Activated T-cell treated with anti-CD3 and anti-CD28 coated beads, Interleukin-2, amount 50 U/mL, for 4 hours (primary cell): Measurements from ENCODE around the gene PLAAT1. TPM values are rescaled to one million over a fixed set of nuclear protein-coding genes. Genes with fewer than 3 reads are reported as not detected.

Experiments used
- ATAC-seq, 2 donors: fragments of 200-7000 bp; cut with Tn5 transposase; one replicate each; pipeline ENCODE4 v1.10.0; 2021
- DNase-seq: peaks from one replicate; pipeline ENCODE4 v3.0.0-alpha.2; 2020
- H3K27me3 Mint-ChIP-seq: one replicate; pipeline ENCODE4 v1.8.0; 2021; ENCODE audit warnings: low read depth, mixed read lengths
- H3K36me3 Mint-ChIP-seq: one replicate; pipeline ENCODE4 v1.8.0; 2022; ENCODE audit warnings: mixed read lengths; ENCODE audit not compliant: insufficient read depth
- H3K4me1 Mint-ChIP-seq: one replicate; pipeline ENCODE4 v1.8.0; 2021; ENCODE audit warnings: low read depth, mixed read lengths
- H3K4me3 Mint-ChIP-seq: one replicate; pipeline ENCODE4 v1.8.0; 2021; ENCODE audit warnings: mild to moderate bottlenecking, moderate library complexity, mixed read lengths
- H3K9me3 Mint-ChIP-seq: one replicate; pipeline ENCODE4 v1.8.0; 2021; ENCODE audit warnings: mixed read lengths
- total RNA-seq, 3 donors: library from RNA; stranded (reverse); gene quantifications; one replicate each; pipeline ENCODE4 v1.2.1, GENCODE V29; 2021

The PLAAT1 gene
- total RNA-seq, 3 donors from 2014 or later, result 0.55 TPM; not detected in 2

DNA sequence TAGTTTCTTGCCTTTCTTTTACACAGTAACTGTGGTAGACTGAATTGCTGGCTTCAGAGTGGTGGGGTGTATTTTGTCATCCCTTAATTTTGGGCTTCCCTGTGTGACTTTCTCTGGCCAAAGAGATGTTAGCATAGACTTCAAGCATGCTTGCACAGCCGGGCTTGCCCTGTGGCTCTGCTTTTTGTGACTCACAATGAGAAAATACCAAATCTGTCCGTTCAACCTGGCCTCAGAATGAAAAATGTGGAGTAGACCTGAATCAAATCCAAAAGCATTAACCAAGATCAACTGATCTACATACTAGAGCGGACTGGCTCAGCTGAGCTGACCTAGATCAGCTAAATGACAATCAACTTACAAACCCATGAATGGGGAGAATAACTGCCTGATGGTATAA is 51.4 kb downstream of the PLAAT1 start:
- no peak overlapping the region for H3K4me3 Mint-ChIP-seq
- ATAC-seq, result no peak

DNA sequence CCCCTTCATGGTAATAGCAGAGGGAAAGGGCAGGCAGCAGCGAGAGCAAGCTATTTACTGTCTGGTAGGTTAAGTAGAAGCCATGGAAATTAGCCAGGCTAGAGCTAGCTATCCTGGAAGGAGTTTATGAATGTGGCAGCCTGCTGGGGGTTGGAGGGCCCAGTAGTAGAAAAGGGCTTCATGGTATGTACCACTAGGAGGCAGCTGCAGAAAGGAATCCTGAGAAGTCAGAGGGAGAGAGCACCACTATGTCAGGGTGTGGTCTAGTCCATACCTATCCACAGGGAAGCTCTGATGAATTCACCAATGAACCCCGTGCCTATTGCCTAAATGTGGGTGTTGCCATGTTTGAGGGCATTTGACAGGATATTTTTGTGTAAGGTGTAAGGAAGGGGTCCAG is 55.0 kb downstream of the PLAAT1 start:
- Mint-ChIP-seq H3K4me1 (no peaks in the 10 kb centered on the region), H3K36me3 (no peaks in the 10 kb centered on the region), H3K27me3 (peaks cover 3% of the 10 kb centered on the region), H3K4me3 (no peak overlapping the region), H3K9me3 (peaks cover 8% of the 10 kb centered on the region)
- DNase-seq (no peak), ATAC-seq (no peak)

More for the DNA sequence above, 51.4 kb downstream of the PLAAT1 start:
- Mint-ChIP-seq H3K9me3 (peaks cover 8% of the 10 kb centered on the region), H3K4me1 (no peaks in the 10 kb centered on the region), H3K36me3 (no peaks in the 10 kb centered on the region), H3K27me3 (peaks cover 6% of the 10 kb centered on the region)
- DNase-seq, result no peak

DNA sequence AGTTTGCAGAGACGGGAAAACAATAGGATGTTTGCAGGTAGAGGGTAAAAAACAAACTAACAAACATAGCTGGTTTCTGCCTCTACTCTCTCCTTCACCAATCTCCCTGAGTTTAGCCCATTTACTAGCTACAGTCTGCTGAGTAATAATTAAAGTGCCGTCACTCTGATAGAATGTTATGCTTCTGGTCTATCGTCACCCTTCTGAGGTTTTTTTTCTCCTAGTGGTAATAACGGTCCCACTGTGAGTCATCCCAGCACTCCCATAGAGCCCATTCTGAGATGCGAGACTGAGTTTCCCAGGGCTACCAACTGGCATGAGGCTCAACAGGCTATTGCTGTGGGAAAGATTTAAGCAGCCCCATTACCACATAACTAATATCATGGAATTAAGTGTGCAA is 56.4 kb downstream of the PLAAT1 start:
- Mint-ChIP-seq H3K4me3 (no peak overlapping the region), H3K9me3 (peaks cover 2% of the 10 kb centered on the region), H3K36me3 (no peaks in the 10 kb centered on the region), H3K27me3 (peaks cover 7% of the 10 kb centered on the region), H3K4me1 (no peaks in the 10 kb centered on the region)
- ATAC-seq, result no peak
- no peak for DNase-seq

- Mint-ChIP-seq H3K4me3 (no peak overlapping the region), H3K4me1 (no peaks in the 10 kb centered on the region), H3K27me3 (peaks cover 4% of the 10 kb centered on the region), H3K9me3 (no peaks in the 10 kb centered on the region), H3K36me3 (no peaks in the 10 kb centered on the region)
- DNase-seq (no peak), ATAC-seq (no peak)
Observed at GRCh38 chr3:193301433-193301832, 60.4 kb downstream of the PLAAT1 start.

DNA sequence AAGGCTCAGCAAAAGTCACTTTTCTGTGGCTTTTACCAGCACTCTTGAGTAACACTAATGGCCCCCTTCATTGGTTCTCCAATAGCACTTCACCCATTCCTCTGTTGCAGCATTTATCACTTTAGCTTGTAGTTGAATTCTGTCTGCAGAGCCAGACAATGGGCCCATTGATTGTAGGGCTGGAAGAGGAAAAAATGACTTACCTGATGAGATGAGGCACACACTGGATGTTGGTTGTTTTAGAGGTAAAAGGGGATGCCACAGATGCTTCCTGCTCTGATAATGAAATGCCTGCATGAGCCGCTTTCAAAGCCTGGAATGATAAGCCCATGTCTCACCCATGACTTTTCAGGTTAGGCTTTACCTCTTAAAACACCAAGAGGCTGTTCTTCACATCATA is 64.3 kb downstream of the PLAAT1 start:
- Mint-ChIP-seq H3K4me1 (no peaks in the 10 kb centered on the region), H3K9me3 (no peaks in the 10 kb centered on the region), H3K27me3 (peaks cover 4% of the 10 kb centered on the region), H3K4me3 (no peak overlapping the region), H3K36me3 (no peaks in the 10 kb centered on the region)
- ATAC-seq (no peak), DNase-seq (no peak)

GRCh38 chr3:193310914-193311723 is 70.1 kb downstream of the PLAAT1 start:
- H3K27me3 Mint-ChIP-seq, result no peaks in the 10 kb centered on the region
- H3K36me3 Mint-ChIP-seq, result no peaks in the 10 kb centered on the region
- H3K4me1 Mint-ChIP-seq, result no peaks in the 10 kb centered on the region
- no peak for DNase-seq
- no peaks in the 10 kb centered on the region for H3K9me3 Mint-ChIP-seq
- no peak for ATAC-seq
- no peak overlapping the region for H3K4me3 Mint-ChIP-seq

- Mint-ChIP-seq H3K4me1 (no peaks in the 10 kb centered on the region), H3K9me3 (no peaks in the 10 kb centered on the region), H3K27me3 (no peaks in the 10 kb centered on the region)
Observed at GRCh38 chr3:193313061-193313958, 72.3 kb downstream of the PLAAT1 start.

GRCh38 chr3:193314161-193314560 is 73.1 kb downstream of the PLAAT1 start:
- Mint-ChIP-seq H3K27me3 (no peaks in the 10 kb centered on the region), H3K36me3 (no peaks in the 10 kb centered on the region), H3K9me3 (no peaks in the 10 kb centered on the region), H3K4me1 (no peaks in the 10 kb centered on the region), H3K4me3 (no peak overlapping the region)
- ATAC-seq (no peak), DNase-seq (no peak)

More at GRCh38 chr3:193313061-193313958, 72.3 kb downstream of the PLAAT1 start:
- H3K4me3 Mint-ChIP-seq, result no peak overlapping the region
- DNase-seq (no peak), ATAC-seq (no peak)
- no peaks in the 10 kb centered on the region for H3K36me3 Mint-ChIP-seq

- no peak overlapping the region for H3K4me3 Mint-ChIP-seq
- no peak for DNase-seq
- H3K36me3 Mint-ChIP-seq, result no peaks in the 10 kb centered on the region
- no peak for ATAC-seq
- no peaks in the 10 kb centered on the region for H3K4me1 Mint-ChIP-seq
- H3K27me3 Mint-ChIP-seq, result no peaks in the 10 kb centered on the region
- H3K9me3 Mint-ChIP-seq, result no peaks in the 10 kb centered on the region
Observed at GRCh38 chr3:193317682-193318300, 76.8 kb downstream of the PLAAT1 start.

Other genes with a start within 250 kb of the PLAAT1 start
- gene ATP13A5, start 137.5 kb downstream of the PLAAT1 start, total RNA-seq, result not detected